ENCODE results near the gene ZBTB17. TPM values are rescaled to one million over a fixed set of nuclear protein-coding genes. Genes with fewer than 3 reads are reported as not detected.
A peak's percentile ranks its signal among the peaks of the same experiment; 100 is the strongest.

The ZBTB17 gene
- total and polyA plus RNA-seq, 12 donors = 16.4 to 54.9 (median 20.8) TPM

- Histone ChIP-seq H3K9me3 (no peaks in the 10 kb centered on the region), H3K4me3 (no peak overlapping the region), H3K36me3 (peaks cover 0 to 100% (median 80%) of the 10 kb centered on the region in 9 donors), H3K4me1 (peaks cover 3 to 22% (median 9%) of the 10 kb centered on the region in 9 donors), H3K27ac (peak overlapping the region in 1 of 10 donors; percentile 54), H3K27me3 (no peaks in the 10 kb centered on the region)
- intact Hi-C loops (cut with DNase I) = no loop called here
- 91% methylated on average over 13 of the region's 13 CpGs for WGBS, 2 donors
- TF ChIP-seq CTCF (IDR thresholded peaks at IDR 0.05) = no peak
- ATAC-seq = no peak
- DNase-seq = no peak
These were observed 35.5 kb downstream of the ZBTB17 start for GRCh38 chr1:15940110-15941043.

- H3K36me3 ChIP-seq = peaks cover 0 to 100% (median 82%) of the 10 kb centered on the region in 9 donors
- peak overlapping the region in 6 of 10 donors; percentile 27 to 58 (median 39) for H3K27ac ChIP-seq
- peaks cover 3 to 22% (median 9%) of the 10 kb centered on the region in 9 donors for H3K4me1 ChIP-seq
- no peaks in the 10 kb centered on the region for H3K9me3 ChIP-seq
- intact Hi-C loops (cut with DNase I) = no loop called here
- 52 to 59% methylated on average over 17 of the region's 17 CpGs for WGBS, 2 donors
- no peak for DNase-seq
- TF ChIP-seq CTCF (IDR thresholded peaks at IDR 0.05) = no peak
- H3K4me3 ChIP-seq = no peak overlapping the region
- peak in 4 of 8 donors; percentile 20 to 47 (median 42) for ATAC-seq
- H3K27me3 ChIP-seq = no peaks in the 10 kb centered on the region
These were observed 36.5 kb downstream of the ZBTB17 start for GRCh38 chr1:15939181-15940109.

GRCh38 chr1:15938628-15939161 lies 37.2 kb downstream of the ZBTB17 start:
- intact Hi-C loops (cut with DNase I) = no loop called here
- Histone ChIP-seq H3K4me3 (no peak overlapping the region), H3K27ac (peak overlapping the region in 5 of 10 donors; percentile 34 to 58 (median 44)), H3K4me1 (peaks cover 3 to 22% (median 9%) of the 10 kb centered on the region in 9 donors), H3K27me3 (no peaks in the 10 kb centered on the region), H3K9me3 (no peaks in the 10 kb centered on the region), H3K36me3 (peaks cover 0 to 100% (median 82%) of the 10 kb centered on the region in 9 donors)
- ATAC-seq (no peak), DNase-seq (no peak)
- 93 to 94% methylated on average over 8 of the region's 8 CpGs for WGBS, 2 donors
- no peak for TF ChIP-seq CTCF (IDR thresholded peaks at IDR 0.05)

Measured in heart right ventricle (tissue), 16 donors.